A549 treated with Mapracorat at 1 μM for 4 hours (cell line): ENCODE results near the gene GID4. TPM values are rescaled to one million over a fixed set of nuclear protein-coding genes. Genes with fewer than 3 reads are reported as not detected.

Source experiments
- total RNA-seq: library from RNA; stranded (reverse); fragments of 200-300 nt; extraction: Qiagen RNA extraction; gene quantifications from 5 replicates; pipeline ENCODE4 v1.2.3, GENCODE V29; 2022

GID4 gene
- total RNA-seq, result 8.7 to 11.3 TPM (median 10.6 TPM) in 5 replicates

GRCh38 chr17:18038861-18039534 lies at the start of gene GID4, which contains the start of gene ATPAF2:
TSS of gene GID4 (plus strand) at chr17:18039408. CDS start at chr17:18039465, 57 bp downstream.
TSS of gene ATPAF2 (minus strand) at chr17:18039168. CDS start at chr17:18039013, 155 bp downstream.

GRCh38 chr17:18087610-18088491 lies 48.6 kb downstream of the GID4 start, which contains the start of gene DRG2:
TSS of gene DRG2 (plus strand) at chr17:18087948. CDS start at chr17:18088024, 76 bp downstream.

GRCh38 chr17:18108401-18109312 lies 69.4 kb downstream of the GID4 start, which contains the start of gene MYO15A:
TSS of gene MYO15A (plus strand) at chr17:18108756. CDS start at chr17:18118801, 10,045 bp downstream.

Other genes with a start within 250 kb of the GID4 start
- gene SREBF1, start 202.4 kb upstream of the GID4 start, total RNA-seq, result 51.3 to 82.2 TPM (median 75.8 TPM) in 5 replicates
- 15.4 to 22.8 TPM (median 21.5 TPM) in 5 replicates for gene TOM1L2, start 67.0 kb upstream of the GID4 start, total RNA-seq
- gene DRC3, start 66.5 kb upstream of the GID4 start, total RNA-seq, result 1.4 to 3.5 TPM (median 1.9 TPM) in 5 replicates
- gene ATPAF2, start 240 bp upstream of the GID4 start, total RNA-seq, result 24.7 to 31.8 TPM (median 29.8 TPM) in 5 replicates
- gene DRG2, start 48.5 kb downstream of the GID4 start, total RNA-seq, result 43.5 to 53.5 TPM (median 51.0 TPM) in 5 replicates
- 0.06 to 0.86 TPM (median 0.75 TPM) in 5 replicates for gene MYO15A, start 69.3 kb downstream of the GID4 start, total RNA-seq
- 47.1 to 60.1 TPM (median 49.9 TPM) in 5 replicates for gene ALKBH5, start 144.4 kb downstream of the GID4 start, total RNA-seq
- gene LLGL1, start 186.2 kb downstream of the GID4 start, total RNA-seq, result 10.8 to 16.8 TPM (median 16.2 TPM) in 5 replicates
- 228 to 260 TPM (median 255 TPM) in 5 replicates for gene FLII, start 219.3 kb downstream of the GID4 start, total RNA-seq
- 6.5 to 12.1 TPM (median 10.1 TPM) in 5 replicates for gene MIEF2, start 221.3 kb downstream of the GID4 start, total RNA-seq